ENCODE measurements around the gene CHCHD2.
A peak's percentile ranks its signal among the peaks of the same experiment; 100 is the strongest.

- TF ChIP-seq CTCF (IDR thresholded peaks at IDR 0.05), result peak in 3 of 4 experiments; percentile 22 to 56 (median 27)
- TF ChIP-seq POLR2A (IDR thresholded peaks at IDR 0.05), result peak; percentile 86 to 89
These were observed 42.2 kb downstream of the CHCHD2 start, which contains the start of gene SUMF2 for GRCh38 chr7:56063882-56064625.

Data from gastroesophageal sphincter (tissue), 3 donors.